ENCODE measurements around the gene RETNLB. TPM values are rescaled to one million over a fixed set of nuclear protein-coding genes. Genes with fewer than 3 reads are reported as not detected.

RETNLB gene
- total RNA-seq, 1 experiment from 2014 or later: not detected

Small RNA genes lying within 50 kb of the gene (small RNA-seq; reads per million reads assigned to genes)
- 0 reads per million in 2 experiments for gene AC092185.1

Other genes with a start within 250 kb of the RETNLB start
- 0.12 and 0.14 TPM in 2 replicates for gene MYH15, start 246.8 kb downstream of the RETNLB start, total RNA-seq (2014; rRNA removed; shearing (Covaris generic))
- 18.2 and 21.9 TPM in 2 replicates for gene CIP2A, start 168.0 kb downstream of the RETNLB start, total RNA-seq (2014; rRNA removed; shearing (Covaris generic))
- gene DZIP3, start 167.7 kb downstream of the RETNLB start, total RNA-seq (2014; rRNA removed; shearing (Covaris generic)): 5.8 and 6.2 TPM in 2 replicates
- not detected in 2 replicates for gene TRAT1, start 65.4 kb upstream of the RETNLB start, total RNA-seq (2014; rRNA removed; shearing (Covaris generic))
- not detected in 2 replicates for gene GUCA1C, start 196.5 kb upstream of the RETNLB start, total RNA-seq (2014; rRNA removed; shearing (Covaris generic))

Measured in NCI-H460 (cell line).